ENCODE results near the gene SEL1L2.
"Not testable (repeated sequence)": the region's sequence is repeated elsewhere in the genome, so short reads cannot be mapped to it uniquely, and the experiment has no call there.

SEL1L2 gene, protein sequence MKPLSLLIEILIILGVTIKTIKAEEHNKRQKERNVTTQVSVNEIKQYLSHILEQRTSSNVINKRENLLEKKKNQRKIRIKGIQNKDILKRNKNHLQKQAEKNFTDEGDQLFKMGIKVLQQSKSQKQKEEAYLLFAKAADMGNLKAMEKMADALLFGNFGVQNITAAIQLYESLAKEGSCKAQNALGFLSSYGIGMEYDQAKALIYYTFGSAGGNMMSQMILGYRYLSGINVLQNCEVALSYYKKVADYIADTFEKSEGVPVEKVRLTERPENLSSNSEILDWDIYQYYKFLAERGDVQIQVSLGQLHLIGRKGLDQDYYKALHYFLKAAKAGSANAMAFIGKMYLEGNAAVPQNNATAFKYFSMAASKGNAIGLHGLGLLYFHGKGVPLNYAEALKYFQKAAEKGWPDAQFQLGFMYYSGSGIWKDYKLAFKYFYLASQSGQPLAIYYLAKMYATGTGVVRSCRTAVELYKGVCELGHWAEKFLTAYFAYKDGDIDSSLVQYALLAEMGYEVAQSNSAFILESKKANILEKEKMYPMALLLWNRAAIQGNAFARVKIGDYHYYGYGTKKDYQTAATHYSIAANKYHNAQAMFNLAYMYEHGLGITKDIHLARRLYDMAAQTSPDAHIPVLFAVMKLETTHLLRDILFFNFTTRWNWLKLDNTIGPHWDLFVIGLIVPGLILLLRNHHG

GRCh38 chr20:13990465-13990864 lies at the start of gene SEL1L2:
SEL1L2 (minus strand) TSS chr20:13990614; CDS start chr20:13990534, 80 bp downstream.
- in situ Hi-C loops (cut with MboI; ENCODE audit: low sequenced_read_pairs) = no loop called here

DNA sequence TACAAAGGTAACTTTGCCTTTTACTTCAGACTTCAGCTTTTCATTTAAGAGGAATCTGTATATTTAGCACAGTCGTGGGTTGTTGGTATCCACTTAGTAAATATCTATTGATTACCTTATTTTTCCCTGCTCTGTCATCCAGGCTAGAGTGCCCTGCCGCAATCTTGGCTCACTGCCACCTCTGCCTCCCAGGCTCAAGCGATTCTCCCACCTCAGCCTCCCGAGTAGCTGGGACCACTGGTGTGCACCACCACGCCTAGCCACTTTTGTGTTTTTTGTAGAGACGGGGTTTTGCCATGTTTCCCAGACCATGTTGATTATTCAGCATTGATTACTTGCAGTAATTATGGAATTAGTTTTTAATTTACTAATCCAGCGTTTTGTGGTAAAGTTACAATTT lies 46.2 kb upstream of the SEL1L2 start:
- in situ Hi-C loops (cut with MboI; ENCODE audit: low sequenced_read_pairs) = no loop called here

GRCh38 chr20:14033310-14033709 lies 42.9 kb upstream of the SEL1L2 start:
- in situ Hi-C loops (cut with MboI; ENCODE audit: low sequenced_read_pairs) = no loop called here

DNA sequence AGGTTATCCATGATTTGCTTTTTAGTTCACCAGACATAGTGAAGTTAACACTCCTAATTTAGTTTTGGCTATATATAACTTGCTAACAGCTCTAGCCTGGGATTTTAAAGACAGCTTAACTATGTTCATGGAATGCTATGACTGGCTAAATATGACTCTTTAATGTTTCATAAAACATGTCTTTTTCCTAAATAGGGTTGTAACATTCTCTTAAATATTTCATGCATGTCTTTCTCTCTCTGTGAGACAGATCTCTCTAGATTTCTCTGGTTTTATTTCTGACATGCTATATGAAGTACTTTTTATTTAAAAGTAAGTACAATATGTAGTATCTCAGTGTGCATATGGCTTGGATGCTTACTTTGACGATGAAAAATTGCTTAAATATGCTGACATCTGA lies 40.6 kb upstream of the SEL1L2 start:
- in situ Hi-C loops (cut with MboI; ENCODE audit: low sequenced_read_pairs) = no loop called here

- in situ Hi-C loops (cut with MboI; ENCODE audit: low sequenced_read_pairs) = no loop called here
These were observed 22.3 kb upstream of the SEL1L2 start for GRCh38 chr20:14012671-14013070.

- in situ Hi-C loops (cut with MboI; ENCODE audit: low sequenced_read_pairs) = no loop called here
These were observed 18.8 kb upstream of the SEL1L2 start for GRCh38 chr20:14009208-14009607.

DNA sequence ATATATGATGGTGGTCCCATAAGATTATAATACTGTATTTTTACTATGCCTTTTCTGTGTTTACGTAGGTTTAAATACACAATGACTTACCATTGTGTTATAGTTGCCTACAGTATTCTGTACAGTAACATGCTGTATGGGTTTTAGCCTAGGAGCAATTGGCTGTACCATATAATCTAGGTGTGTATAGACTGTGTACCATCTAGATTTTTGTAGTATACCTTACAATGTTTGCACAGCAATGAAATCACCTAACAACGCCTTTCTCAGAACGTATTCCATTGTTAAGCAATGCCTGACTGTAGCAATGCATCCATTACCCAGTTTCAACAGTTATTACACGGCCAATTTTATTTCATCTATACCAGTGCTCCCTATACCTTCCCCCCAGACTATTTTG lies 15.6 kb upstream of the SEL1L2 start:
- in situ Hi-C loops (cut with MboI; ENCODE audit: low sequenced_read_pairs) = no loop called here

- in situ Hi-C loops (cut with MboI; ENCODE audit: low sequenced_read_pairs) = no loop called here
These were observed 10.5 kb upstream of the SEL1L2 start for GRCh38 chr20:14000917-14001316.

- in situ Hi-C loops (cut with MboI; ENCODE audit: low sequenced_read_pairs) = no loop called here
These were observed 5.9 kb upstream of the SEL1L2 start for GRCh38 chr20:13996265-13996664.

DNA sequence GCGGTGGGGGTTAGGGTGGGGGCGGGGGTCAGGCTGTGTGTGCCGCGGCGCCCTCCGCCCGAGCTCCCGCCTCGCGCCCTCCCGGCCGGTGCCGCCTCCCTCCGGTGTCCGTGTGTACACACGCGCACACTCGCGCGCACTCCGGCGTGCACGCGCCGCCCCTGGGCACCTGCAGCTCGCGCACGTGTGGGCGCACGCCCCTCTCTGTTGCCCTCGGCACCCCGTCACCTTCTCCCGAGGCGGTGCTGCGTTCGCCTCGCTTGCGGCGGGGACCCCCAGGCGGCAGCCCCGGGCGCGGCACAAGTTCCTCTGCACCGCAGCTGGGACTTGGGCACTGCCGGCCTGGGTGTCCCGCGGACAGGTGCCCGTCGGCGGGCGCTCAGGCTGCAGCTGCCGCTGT lies 5.4 kb upstream of the SEL1L2 start:
- in situ Hi-C loops (cut with MboI; ENCODE audit: low sequenced_read_pairs) = no loop called here

- in situ Hi-C loops (cut with MboI; ENCODE audit: low sequenced_read_pairs) = no loop called here
These were observed 4.8 kb upstream of the SEL1L2 start, which contains the start of gene MACROD2 for GRCh38 chr20:13995086-13995665. MACROD2 (plus strand) TSS chr20:13995516.

DNA sequence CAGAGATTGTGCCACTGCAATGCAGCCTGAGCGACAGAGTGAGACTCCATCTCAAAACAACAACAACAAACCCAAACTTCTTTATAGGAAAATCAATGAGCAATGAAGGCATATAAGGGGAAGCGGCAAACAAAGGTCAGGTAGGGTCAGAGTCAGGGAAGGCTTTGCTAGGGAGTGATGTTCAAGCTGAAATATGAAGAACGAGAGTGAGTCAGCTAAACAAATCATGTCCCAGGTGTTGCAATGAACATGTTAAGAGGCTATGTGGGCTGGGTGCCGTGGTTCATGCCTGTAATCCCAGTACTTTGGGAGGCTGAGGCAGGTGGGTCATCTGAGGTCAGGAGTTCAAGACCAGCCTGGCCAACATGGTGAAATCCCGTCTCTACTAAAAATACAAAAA lies 1.5 kb upstream of the SEL1L2 start:
- in situ Hi-C loops (cut with MboI; ENCODE audit: low sequenced_read_pairs) = not testable (repeated sequence)

DNA sequence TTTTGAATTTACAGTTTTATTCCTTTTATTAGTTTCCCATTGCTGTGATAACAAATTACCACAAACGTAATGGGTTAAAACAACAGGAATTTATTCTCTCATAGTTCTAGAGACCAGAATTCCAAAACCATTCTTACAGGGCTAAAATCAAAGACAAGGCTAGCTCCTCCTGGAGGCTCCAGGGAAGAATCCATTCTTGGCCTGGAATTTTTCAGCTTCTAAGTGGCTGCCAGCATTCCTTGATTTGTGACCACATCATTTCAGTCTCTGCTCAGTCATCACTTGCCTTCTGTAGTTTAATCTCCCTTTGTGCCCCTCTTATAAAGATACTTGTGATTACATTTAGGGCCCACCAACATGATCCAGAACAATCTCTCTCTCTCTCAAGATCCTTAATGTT lies 897 bp upstream of the SEL1L2 start:
- in situ Hi-C loops (cut with MboI; ENCODE audit: low sequenced_read_pairs) = no loop called here

GRCh38 chr20:13984211-13984610 lies 6.2 kb downstream of the SEL1L2 start:
- in situ Hi-C loops (cut with MboI; ENCODE audit: low sequenced_read_pairs) = no loop called here

DNA sequence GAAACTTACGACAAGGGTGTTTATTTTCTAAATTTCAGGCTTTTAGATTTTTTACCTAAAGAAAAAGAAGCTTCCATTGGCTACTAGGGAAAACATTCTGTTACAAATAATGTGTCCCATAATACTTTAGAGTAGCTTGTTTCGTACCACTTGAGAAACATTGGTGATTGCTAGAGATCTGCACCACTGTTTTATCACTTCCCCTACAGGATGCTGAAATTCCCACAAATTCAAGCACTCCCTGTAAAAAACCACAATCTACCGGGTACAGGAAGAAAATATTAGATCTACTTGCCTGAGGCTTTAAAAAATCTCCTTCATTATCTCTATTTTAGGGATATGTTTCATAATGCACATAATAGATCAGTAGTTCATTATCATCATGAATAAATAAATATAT lies 29.9 kb downstream of the SEL1L2 start:
- in situ Hi-C loops (cut with MboI; ENCODE audit: low sequenced_read_pairs) = no loop called here

GRCh38 chr20:13960119-13960518 lies 30.3 kb downstream of the SEL1L2 start:
- in situ Hi-C loops (cut with MboI; ENCODE audit: low sequenced_read_pairs) = no loop called here

- in situ Hi-C loops (cut with MboI; ENCODE audit: low sequenced_read_pairs) = loop anchor here (10.0 kb wide), 1 partner anchor 128 kb away; no protein-coding TSS in a partner anchor
These were observed 37.2 kb downstream of the SEL1L2 start for GRCh38 chr20:13953227-13953626.

DNA sequence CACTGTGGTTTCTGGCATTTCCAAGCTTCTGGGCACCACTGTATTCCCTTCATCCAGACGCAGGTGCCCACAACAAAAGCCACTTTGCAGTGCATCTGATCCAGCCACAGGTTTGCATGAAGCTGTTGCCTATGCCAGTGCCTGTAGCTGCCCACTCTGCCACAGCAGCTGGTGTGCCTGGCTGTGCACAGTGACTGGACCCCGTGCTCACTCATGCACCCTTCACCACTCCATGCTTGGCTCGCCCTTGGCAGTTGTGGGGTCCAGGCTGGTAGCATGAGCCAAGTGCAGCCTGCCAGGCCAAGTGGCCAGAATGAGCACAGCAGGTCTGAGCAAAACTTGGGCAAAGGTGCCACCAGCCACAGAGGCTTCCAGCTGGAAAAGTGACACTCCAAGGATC lies 42.7 kb downstream of the SEL1L2 start:
- in situ Hi-C loops (cut with MboI; ENCODE audit: low sequenced_read_pairs) = no loop called here

GRCh38 chr20:13941031-13941430 lies 49.4 kb downstream of the SEL1L2 start:
- in situ Hi-C loops (cut with MboI; ENCODE audit: low sequenced_read_pairs) = no loop called here

- in situ Hi-C loops (cut with MboI; ENCODE audit: low sequenced_read_pairs) = no loop called here
These were observed 53.4 kb downstream of the SEL1L2 start for GRCh38 chr20:13936781-13937576.
